Stimulated activated CD4-positive, alpha-beta T cell treated with anti-CD3 and anti-CD28 coated beads, Interleukin-12 subunit alpha, Interleukin-12 subunit beta, amount 100 ng/mL, for 4 hours (primary cell): ENCODE measurements around the gene KRTAP5-7.
"Not testable (repeated sequence)": the region's sequence is repeated elsewhere in the genome, so short reads cannot be mapped to it uniquely, and the experiment has no call there.

Experiments used
- DNase-seq: peaks from one replicate; pipeline ENCODE4 v3.0.0-alpha.2; 2020

The KRTAP5-7 gene

DNA sequence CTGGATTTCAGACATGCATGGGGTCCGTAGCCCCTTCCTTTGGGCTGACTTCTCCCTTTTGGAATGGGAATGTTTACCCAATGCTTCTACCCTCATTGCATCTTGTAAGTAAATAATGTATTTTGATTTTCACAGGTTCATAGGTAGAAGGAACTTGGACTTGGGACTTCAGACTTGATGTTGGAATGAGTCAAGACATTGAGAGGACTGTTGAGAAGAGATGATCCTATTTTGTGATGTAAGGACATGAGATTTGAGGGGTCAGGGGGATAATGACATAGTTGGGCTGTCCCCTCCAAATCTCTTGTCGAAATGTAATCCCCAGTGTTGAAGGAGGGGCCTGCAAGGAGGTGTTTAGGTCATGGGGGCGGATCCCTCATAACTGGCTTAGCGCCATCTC lies 37.4 kb downstream of the KRTAP5-7 start:
- DNase-seq, result no peak

DNA sequence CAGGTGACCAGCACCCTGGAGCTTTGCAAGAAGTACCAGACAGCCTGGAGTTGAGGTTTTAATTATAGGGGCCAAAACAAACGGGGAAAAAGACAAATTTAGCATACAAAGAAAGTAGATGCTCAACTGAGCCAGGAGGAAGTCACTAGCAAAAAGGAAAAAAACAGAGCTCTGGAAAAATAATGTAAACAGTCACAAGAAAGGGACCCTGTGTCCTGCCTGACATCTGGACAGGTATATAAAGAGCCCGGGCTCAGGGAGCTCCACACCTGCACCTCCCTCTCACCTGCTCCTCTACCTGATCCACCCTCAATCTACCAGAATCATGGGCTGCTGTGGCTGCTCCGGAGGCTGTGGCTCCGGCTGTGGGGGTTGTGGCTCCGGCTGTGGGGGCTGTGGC lies 38.2 kb downstream of the KRTAP5-7 start, which contains the start of gene KRTAP5-10:
KRTAP5-10 (plus strand) TSS at position 301 of the 400 bp plus-strand sequence; CDS start at position 326, 25 bp downstream.
- no peak for DNase-seq

DNA sequence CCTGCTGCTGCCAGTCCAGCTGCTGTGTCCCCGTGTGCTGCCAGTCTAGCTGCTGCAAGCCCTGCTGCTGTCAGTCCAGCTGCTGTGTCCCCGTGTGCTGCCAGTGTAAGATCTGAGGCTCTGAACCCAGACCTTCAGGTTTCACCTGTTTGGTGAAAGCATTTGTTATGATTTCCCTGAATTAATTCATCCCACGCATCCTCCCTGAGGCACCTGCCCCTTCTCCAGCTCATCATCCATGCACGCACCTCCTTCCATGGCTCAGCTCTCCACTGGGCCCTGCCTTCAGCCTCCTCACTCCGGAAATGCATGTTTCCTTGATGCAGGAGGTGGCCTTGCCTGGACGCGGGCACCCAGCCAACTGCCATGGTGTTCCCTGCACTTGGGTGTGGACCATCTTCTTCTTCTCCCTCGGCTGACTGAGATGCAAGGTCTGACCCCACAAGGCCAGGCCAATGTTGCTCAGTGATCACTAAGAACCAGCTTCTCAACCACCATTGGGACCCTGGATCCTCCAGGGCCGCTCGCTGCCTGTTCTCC lies 39.1 kb downstream of the KRTAP5-7 start:
- no peak for DNase-seq

DNA sequence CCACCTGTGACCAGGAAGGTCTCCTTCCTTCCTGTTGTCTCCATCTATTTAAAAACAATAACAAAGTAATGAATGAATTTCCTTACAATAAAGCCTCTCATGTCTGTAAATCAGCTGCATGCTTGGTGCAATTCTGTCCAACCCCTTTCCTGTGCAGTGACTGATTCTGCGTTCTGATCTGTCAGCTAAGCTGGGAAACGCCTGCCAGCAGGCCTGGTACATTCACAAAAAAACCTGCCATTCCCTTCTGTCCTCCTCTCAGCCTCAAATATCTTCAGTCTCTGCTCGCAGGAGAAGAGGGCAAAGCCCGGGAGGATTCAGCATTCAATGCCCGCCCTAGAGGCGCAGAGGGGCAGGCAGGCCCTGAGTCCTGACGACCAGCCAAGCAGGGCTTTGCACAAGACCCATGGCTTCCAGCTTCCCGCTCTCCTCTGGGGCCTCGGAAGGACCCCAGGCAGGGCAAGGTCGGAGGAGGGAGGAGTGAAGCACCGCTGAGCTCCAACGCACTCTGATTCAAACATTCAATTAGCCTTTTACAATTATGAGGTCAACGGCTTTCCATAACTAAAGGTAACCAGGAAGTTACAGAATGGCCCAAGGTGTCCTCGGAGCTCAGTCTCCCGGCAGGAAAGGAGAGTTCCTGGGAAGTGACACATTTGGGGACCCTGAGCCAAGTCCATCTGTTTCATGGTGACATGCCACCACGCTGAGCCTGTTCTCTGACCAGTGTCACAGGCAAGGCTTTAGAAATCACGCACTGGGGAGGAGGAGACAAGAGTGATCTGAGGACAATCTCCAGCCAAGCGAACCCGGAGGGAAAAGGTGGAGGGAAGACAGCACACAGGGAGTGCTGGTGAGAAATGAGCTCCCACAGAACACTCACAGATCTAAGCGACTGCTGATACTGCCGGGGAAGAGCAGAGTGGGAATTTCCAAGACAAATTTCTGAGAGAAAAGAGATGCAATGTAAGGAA lies 39.8 kb downstream of the KRTAP5-7 start:
- DNase-seq, result not testable (repeated sequence)

DNA sequence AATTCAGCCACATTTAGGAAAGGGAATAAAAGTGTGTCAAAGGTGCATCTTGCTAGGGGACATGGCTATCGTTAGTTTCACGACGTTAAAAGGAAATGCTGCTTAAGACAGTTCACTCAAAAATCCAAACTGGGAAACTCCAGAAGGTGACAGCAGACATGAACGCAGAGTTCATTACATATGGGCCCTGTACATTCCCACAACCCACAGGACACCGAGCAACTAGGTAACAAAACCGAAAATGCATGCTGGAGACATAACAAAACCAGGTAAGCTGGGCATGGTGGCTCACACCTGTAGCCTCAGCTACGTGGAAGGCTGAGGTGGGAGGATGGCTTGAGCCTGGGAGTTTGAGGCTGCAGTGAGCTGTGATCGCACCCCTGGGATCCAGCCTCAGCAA lies 40.6 kb downstream of the KRTAP5-7 start:
- DNase-seq, result not testable (repeated sequence)

DNA sequence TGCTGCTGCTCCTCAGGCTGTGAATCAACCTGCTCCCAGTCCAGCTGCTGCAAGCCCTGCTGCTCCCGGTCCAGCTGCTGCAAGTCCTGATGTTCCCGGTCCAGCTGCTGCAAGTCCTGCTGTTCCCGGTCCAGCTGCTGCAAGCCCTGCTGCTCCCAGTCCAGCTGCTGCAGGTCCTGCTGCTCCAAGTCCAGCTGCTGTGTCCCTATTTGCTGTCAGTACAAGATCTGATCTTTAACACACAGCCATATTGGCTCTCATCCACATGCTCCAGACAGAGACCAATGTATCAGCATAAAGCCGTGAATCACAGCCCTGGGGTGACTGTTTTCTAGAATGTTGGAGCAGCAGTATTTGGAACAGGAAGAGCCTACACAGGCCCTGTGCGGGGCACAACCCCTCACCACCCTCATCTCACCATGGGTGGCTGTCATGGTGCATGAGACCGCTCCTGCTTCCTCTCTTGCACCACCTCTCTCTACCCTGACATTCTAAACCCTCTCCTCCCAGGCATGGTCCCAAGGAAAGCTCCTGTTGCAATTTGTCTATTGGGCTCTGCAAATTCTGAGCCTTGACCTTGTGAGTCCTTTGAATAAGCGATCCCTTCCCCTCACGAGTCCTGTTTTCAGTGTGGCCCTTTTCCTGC lies 41.8 kb downstream of the KRTAP5-7 start:
- DNase-seq, result no peak

DNA sequence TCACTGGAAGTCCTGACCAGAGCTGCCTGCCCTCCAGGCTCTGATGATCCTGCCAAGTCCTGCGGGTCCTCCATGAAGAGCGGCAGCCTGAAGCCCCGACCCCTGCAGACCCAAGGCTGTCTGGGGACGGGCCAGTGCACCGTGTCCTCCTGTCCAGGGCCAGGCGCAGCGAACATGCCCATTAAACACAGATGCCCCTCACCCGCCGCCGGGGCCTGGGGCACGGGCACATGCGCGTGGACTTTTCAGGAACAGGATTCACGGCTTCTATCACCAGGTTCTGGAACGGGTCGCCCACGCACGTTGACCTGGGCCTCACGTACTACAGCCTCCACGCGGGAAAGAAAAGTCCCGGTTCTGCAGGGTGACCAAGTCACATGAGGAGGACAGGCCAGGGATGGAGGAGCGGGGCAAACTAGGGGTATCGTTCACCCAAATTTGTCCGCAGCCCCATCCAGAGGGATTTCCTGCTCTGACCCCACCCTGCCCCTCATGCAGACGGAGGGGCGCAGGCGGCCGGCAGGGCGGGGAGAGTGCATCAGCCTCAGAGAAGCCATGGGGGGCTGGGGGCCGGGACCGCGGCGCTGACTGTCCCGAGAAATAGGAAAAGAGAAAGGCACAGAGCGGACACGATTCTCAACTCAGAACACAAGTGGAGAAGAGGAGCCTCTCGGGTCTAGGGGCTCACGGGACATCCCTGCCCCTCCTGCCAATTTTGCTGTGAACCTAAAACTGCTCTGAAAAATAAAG lies 44.2 kb downstream of the KRTAP5-7 start:
- not testable (repeated sequence) for DNase-seq

DNA sequence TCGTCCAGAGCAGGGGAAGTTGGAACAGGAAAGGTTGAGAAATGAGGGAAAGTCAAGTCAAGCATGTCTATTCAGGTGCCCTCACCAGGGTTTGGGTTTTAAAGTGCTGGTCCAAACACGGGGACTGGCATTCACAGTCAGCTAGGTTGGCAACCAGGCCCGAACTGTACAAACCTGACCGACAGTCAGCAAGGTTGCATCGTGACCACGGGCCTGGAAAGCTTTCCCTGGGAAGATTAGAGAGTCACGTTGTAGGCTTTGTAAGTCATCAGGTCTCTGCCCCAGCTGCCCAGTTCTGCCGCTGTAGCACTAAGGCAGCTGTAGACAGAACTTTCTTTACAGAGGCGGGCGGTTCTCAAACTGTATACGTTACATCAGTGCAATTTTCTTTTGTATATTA lies 45.7 kb downstream of the KRTAP5-7 start:
- DNase-seq, result no peak

DNA sequence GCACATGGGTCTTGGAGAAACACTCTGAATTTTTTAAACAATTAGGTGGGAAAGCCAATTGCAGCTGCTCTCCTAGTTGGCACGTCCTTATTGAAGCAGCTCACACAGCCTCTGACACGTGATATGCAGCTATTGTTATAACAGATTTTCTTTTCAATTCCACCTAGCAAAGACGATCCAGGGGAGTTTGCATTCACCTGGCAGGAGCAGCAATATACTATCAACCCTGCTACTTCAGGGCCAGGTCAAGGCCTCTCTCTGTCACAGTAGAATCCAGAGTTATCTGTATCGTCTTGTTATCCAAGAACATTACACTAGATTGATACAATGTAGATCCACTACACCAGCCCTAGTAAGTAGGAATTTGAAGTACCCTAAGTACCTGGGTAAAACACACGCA lies 47.4 kb downstream of the KRTAP5-7 start:
- DNase-seq, result no peak

DNA sequence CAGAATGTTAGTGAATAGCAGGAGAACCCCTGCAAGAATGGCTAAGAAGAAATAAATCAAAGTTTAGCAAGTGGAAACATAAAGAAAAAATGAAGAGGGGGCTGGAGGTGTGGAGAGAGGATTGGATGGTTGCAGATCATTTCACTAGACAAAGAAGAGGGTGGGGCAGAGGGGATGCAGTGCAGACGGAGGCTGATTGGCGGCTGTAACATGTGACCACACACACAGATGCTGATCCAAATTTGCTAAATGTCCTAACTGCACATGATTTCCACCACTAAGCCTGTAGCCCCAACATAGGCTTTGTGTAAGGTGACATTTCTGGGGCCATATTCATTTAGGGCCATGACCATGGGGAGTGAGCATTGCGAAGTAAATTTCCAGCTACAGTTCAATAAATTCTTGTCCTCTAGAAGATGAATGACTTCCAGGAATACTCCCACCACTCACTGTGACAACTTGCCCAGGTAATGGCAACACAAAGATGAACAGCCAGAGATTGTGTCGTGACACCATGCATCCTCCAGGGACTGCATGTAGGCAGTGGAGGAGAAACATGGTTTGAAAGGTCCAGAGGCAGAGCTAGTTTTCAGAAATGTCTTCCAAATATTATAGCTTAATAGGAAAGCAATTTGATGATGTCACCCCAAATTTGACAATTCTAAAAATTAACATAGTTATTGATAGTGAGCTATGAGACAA lies 48.8 kb downstream of the KRTAP5-7 start:
- DNase-seq, result no peak

DNA sequence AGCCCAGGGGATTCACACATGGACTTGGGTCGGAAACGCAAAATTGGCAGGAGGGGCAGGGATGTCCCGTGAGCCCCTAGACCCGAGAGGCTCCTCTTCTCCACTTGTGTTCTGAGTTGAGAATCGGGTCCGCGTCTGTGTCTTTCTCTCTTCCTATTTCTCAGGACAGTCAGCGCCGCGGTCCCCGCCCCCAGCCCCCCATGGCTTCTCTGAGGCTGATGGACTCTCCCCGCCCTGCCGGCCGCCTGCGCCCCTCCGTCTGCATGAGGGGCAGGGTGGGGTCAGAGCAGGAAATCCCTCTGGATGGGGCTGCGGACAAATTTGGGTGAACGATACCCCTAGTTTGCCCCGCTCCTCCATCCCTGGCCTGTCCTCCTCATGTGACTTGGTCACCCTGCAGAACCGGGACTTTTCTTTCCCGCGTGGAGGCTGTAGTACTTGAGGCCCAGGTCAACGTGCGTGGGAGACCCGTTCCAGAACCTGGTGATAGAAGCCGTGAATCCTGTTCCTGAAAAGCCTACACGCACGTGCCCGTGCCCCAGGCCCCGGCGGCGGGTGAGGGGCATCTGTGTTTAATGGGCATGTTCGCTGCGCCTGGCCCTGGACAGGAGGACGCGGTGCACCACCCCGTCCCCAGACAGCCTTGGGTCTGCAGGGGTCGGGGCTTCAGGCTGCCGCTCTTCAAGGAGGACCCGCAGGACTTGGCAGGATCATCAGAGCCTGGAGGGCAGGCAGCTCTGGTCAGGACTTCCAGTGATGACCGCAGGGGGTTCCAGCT lies 49.8 kb downstream of the KRTAP5-7 start:
- DNase-seq, result not testable (repeated sequence)

DNA sequence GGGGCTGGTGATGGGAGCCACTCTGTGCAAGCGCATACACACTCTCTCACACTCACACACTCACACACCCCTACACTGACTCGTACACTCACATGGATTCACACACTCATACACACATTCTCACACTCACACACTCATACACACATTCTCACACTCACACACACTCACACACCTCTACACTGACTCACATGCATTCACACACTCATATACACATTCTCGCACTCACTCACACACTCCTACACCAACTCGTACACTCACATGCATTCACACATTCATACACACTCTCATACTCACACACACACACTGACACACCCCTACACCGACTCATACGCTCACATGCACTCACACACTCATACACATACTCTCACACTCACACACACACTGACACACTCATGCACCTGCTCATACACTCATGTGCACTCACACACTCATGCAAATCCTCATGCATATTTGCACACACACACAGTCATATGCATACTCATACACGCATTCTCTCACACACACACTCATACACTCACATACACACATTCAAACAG lies 50.5 kb downstream of the KRTAP5-7 start:
- no peak for DNase-seq
